Epithelial cell of umbilical artery (primary cell): ENCODE data around the gene GRK1. TPM values are rescaled to one million over a fixed set of nuclear protein-coding genes. Genes with fewer than 3 reads are reported as not detected.

Experiments used
- total RNA-seq: library from RNA; depleted of rRNA; stranded (reverse); fragments of >200 nt; gene quantifications from 2 replicates; pipeline ENCODE4 v1.2.3, GENCODE V29; 2014

The GRK1 gene
- under 0.01 TPM in 1 of 2 replicates, not detected in the other for total RNA-seq

DNA sequence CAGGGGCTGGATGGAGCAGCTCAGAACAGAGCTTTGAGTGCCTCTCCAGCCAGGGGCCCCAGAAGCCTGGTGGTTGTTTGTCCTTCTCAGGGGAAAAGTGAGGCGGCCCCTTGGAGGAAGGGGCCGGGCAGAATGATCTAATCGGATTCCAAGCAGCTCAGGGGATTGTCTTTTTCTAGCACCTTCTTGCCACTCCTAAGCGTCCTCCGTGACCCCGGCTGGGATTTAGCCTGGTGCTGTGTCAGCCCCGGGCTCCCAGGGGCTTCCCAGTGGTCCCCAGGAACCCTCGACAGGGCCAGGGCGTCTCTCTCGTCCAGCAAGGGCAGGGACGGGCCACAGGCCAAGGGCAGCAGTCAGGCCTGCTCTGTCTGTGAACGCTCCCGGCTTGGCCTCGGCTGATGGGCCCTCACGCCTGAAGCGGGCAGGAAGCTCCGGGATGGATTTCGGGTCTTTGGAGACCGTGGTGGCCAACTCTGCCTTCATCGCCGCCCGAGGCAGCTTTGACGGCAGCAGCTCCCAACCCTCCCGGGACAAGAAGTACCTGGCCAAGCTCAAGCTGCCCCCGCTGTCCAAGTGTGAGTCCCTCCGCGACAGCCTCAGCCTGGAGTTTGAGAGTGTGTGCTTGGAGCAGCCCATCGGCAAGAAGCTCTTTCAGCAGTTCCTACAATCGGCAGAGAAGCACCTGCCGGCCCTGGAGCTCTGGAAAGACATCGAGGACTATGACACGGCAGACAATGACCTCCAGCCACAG, at the start of gene GRK1:
Gene GRK1, plus strand, starts transcription at position 269 of the 751 bp plus-strand sequence. Its CDS starts 168 bp downstream, at position 437.

DNA sequence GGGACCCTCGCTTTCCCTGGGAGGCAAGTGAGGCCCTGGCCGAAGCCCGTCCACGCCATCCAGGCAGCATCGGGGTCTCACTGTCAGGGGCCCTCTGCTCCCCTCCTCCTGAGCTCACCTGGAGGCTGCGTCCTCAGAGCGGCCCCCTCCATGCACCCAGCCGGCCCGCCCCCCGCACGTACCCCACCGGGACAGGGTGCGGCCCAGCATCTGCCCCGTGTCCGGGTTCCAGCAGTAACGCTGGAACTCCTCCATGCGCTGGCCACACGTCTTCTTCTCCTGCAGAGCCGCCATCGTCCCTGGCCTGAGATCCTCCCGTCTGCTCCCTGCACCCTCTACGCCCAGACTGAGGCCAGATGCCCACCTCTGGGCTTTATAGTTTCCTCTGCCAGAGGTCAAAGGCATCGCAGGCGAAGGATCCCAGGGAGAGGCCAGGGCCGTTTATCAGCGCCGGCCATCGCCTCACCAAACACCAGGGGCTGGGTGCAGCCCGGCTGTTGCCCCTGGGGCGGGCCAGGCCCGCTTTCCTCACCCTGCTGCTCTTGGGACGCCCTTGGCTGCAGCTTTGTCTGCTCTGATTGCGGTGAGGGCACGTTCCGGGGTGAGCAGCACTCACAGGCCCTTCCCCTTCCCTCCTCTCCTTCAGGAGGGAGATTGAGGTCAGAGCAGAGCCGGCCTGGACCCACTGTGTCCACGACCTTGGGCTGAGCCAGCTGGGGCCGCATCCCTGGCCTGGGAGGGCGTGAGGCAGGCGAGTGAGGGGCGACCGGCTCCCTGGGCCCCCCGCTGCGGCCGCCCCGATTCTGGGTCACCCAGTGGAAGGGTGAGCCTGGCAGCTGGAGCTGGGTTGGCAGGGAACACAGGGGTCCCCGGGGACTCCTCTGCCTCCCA, 8.9 kb upstream of the GRK1 start, which contains the start of gene ATP4B:
Gene ATP4B, minus strand, starts transcription at position 348 of the 891 bp plus-strand sequence. Its CDS starts 54 bp downstream, at position 294.

DNA sequence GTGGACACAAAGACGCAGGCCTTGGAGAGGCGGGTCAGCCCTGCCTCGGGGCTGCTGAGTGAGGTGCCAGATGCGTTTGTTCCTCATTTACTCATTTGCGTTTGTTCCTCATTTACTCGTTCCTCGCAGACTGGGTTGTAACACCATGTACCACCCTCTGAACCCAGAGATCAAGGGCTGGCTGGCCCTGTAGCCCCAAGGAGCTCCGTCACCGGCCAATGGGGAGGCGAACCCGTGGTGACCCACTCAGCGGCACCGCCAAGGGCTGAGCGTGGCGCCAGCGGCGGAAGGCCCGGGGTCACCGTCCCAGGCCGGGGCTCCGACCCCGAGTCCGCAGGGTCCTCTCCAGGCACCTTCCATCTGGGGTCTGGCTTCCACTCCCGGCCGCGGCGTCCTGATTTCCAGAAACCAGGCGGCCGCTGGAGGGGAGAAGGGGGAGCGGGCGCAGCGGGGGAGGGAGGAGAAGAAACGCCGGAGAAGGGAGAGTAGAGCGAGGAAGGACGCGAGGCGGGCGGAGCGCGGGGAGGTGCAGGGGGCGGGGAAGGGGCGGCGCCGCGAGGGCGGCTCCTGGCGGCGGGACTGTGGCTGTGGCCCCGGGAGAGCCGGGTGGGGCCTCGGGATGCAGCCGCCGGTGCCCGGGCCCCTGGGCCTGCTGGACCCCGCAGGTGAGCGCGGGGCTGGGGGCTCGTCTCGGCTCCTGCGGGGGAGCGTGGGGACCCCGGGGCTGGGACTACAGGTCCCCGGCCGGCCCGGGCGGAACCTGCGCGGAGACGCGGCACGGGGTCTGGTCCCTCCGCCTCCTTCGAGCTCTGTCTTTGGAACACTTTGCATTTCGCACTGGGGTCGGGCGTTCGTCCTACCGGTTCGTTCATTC, 91.9 kb downstream of the GRK1 start, which contains the start of gene TMEM255B:
Gene TMEM255B, plus strand, starts transcription at position 576 of the 874 bp plus-strand sequence. Its CDS starts 44 bp downstream, at position 620.

Other genes starting within 250 kb of the GRK1 start
- under 0.01 and 0.30 TPM in 2 replicates for gene ADPRHL1, start 213.7 kb upstream of the GRK1 start, total RNA-seq
- gene DCUN1D2, start 176.5 kb upstream of the GRK1 start, total RNA-seq = 5.8 and 6.5 TPM in 2 replicates
- gene TFDP1, start 82.5 kb upstream of the GRK1 start, total RNA-seq = 41.9 and 50.6 TPM in 2 replicates
- not detected in 2 replicates for gene ATP4B, start 9.0 kb upstream of the GRK1 start, total RNA-seq
- 24.4 and 26.1 TPM in 2 replicates for gene TMEM255B, start 92.0 kb downstream of the GRK1 start, total RNA-seq
- 51.8 and 68.5 TPM in 2 replicates for gene GAS6, start 196.9 kb downstream of the GRK1 start, total RNA-seq